Neuronal stem cell (in vitro differentiated cells): Measurements from ENCODE around the gene GFRA4.

Experiments
- DNase-seq: peaks from one replicate; pipeline ENCODE4 v3.0.0-alpha.2; 2013; ENCODE audit warnings: low spot score
- H2AFZ ChIP-seq: one replicate; pipeline ENCODE4 v1.6.1; 2013; ENCODE audit warnings: mild to moderate bottlenecking, low read length, inconsistent platforms
- H2AK5ac ChIP-seq: 2 replicates; pipeline ENCODE4 v1.6.1; 2013; ENCODE audit warnings: low read depth, mild to moderate bottlenecking, inconsistent platforms, low read length, moderate library complexity, mixed read lengths
- H2BK120ac ChIP-seq: 2 replicates; pipeline ENCODE4 v1.6.1; 2013; ENCODE audit warnings: low read depth, mild to moderate bottlenecking, inconsistent platforms, low read length, moderate library complexity, mixed read lengths
- H2BK12ac ChIP-seq: one replicate; pipeline ENCODE4 v1.6.1; 2013; ENCODE audit warnings: low read length, inconsistent platforms
- H2BK15ac ChIP-seq: 2 replicates; pipeline ENCODE4 v1.6.1; 2013; ENCODE audit warnings: mild to moderate bottlenecking, low read length, inconsistent platforms, mixed read lengths
- H2BK5ac ChIP-seq: one replicate; pipeline ENCODE4 v1.6.1; 2013; ENCODE audit warnings: inconsistent platforms, mild to moderate bottlenecking, low read length, moderate library complexity
- H3K14ac ChIP-seq: one replicate; pipeline ENCODE4 v1.6.1; 2013; ENCODE audit warnings: low read length, inconsistent platforms
- H3K18ac ChIP-seq: 2 replicates; pipeline ENCODE4 v1.6.1; 2013; ENCODE audit warnings: low read length, inconsistent platforms
- H3K23ac ChIP-seq: 2 replicates; pipeline ENCODE4 v1.6.1; 2013; ENCODE audit warnings: low read depth, mild to moderate bottlenecking, mixed read lengths, low read length, inconsistent platforms; ENCODE audit not compliant: poor library complexity
- H3K27ac ChIP-seq: replicated peaks from 3 replicates; pipeline ENCODE4 v1.5.1; 2013; ENCODE audit warnings: low read length, inconsistent platforms
- H3K27me3 ChIP-seq, 3 experiments: 2 replicates each; pipeline ENCODE4 v1.6.1; 2013; ENCODE audit warnings: low read length in 3 of 3, mild to moderate bottlenecking in 2 of 3, inconsistent platforms in 1 of 3, low read depth in 1 of 3, mixed read lengths in 1 of 3, moderate library complexity in 1 of 3; ENCODE audit not compliant: control insufficient read depth in 3 of 3, insufficient read depth in 3 of 3
- H3K36me3 ChIP-seq, 2 donors: replicated peaks in 1 of 2; 2 replicates each; pipeline ENCODE4 v1.6.1; 2013; ENCODE audit warnings: low read length in 2 of 2; ENCODE audit not compliant: control insufficient read depth in 2 of 2, insufficient read depth in 2 of 2
- H3K4ac ChIP-seq: 2 replicates; pipeline ENCODE4 v1.6.1; 2013; ENCODE audit warnings: inconsistent platforms, mild to moderate bottlenecking, low read length, moderate library complexity
- H3K4me1 ChIP-seq, 2 donors: 1 replicate in 1 of 2; 2 replicates in 1 of 2; pipeline ENCODE4 v1.6.1; 2013; ENCODE audit warnings: low read length in 2 of 2, low read depth in 1 of 2; ENCODE audit not compliant: control insufficient read depth in 2 of 2, insufficient read depth in 1 of 2
- H3K4me2 ChIP-seq: one replicate; pipeline ENCODE4 v1.6.1; 2013; ENCODE audit warnings: mild to moderate bottlenecking, low read length, inconsistent platforms; ENCODE audit not compliant: insufficient read depth, poor library complexity, severe bottlenecking
- H3K4me3 ChIP-seq, 2 donors: 2 replicates each; pipeline ENCODE4 v1.5.1; 2013; ENCODE audit warnings: low read length in 2 of 2, mild to moderate bottlenecking in 2 of 2, inconsistent platforms in 1 of 2, moderate library complexity in 1 of 2
- H3K79me1 ChIP-seq: one replicate; pipeline ENCODE4 v1.6.1; 2013; ENCODE audit warnings: low read depth, mild to moderate bottlenecking, inconsistent platforms, low read length, moderate library complexity
- H3K9ac ChIP-seq: one replicate; pipeline ENCODE4 v1.6.1; 2013; ENCODE audit warnings: mild to moderate bottlenecking, low read depth, low read length, inconsistent platforms; ENCODE audit not compliant: poor library complexity
- H3K9me3 ChIP-seq, 2 donors: replicated peaks in 1 of 2; 2 replicates each; pipeline versions ENCODE3 to v1.6.1; 2013; ENCODE audit warnings: low read length in 2 of 2, mild to moderate bottlenecking in 2 of 2, inconsistent platforms in 1 of 2, low read depth in 1 of 2, mixed read lengths in 1 of 2, moderate library complexity in 1 of 2; ENCODE audit not compliant: control insufficient read depth in 2 of 2, insufficient read depth in 1 of 2
- H4K8ac ChIP-seq: one replicate; pipeline ENCODE4 v1.6.1; 2013; ENCODE audit warnings: low read depth, mild to moderate bottlenecking, inconsistent platforms, low read length, moderate library complexity
- H4K91ac ChIP-seq: one replicate; pipeline ENCODE4 v1.6.1; 2013; ENCODE audit warnings: low read length, low read depth, mild to moderate bottlenecking, inconsistent platforms; ENCODE audit not compliant: poor library complexity
- WGBS, 2 donors: extraction: QIAGEN DNeasy Blood & Tissue Kit; methylation state at CpG; one replicate each; pipeline ENCODE4 v1.1.7; 2013; ENCODE audit warnings: missing lambda C conversion rate in 2 of 2, mixed read lengths in 1 of 2; ENCODE audit not compliant: insufficient read length in 2 of 2, insufficient replicate concordance in 1 of 2; ENCODE audit errors: extremely low coverage in 2 of 2; 5-methylcytosine and 5-hydroxymethylcytosine counted together

Gene GFRA4

DNA sequence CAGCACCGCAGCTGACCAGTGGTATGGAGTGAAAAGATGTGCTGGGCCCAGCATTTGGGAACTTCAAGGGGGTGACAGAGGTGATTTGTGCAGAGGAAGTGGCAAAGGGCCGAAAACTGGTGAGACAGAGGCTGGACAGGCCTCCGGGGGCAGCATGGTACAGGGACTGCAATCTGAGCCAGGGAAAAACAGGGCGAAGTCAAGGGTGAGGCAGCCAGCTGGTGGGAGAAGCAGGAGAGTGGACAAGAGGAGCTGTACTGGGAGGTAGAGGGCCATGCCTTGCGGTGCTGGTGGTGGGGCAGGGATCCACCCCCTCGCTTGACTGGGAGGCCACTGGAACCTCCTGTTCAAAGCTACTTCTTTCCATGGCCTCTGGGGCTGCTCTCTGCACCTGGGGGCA, 7.3 kb upstream of the GFRA4 start:
- H3K9ac ChIP-seq = no peak overlapping the region
- H2AFZ ChIP-seq = peak overlapping the region; percentile 63
- peak overlapping the region; percentile 15 for H3K18ac ChIP-seq
- no peak for DNase-seq
- H4K91ac ChIP-seq = no peak overlapping the region
- WGBS, 2 donors = no CpG with 5 or more reads among the region's 6 CpGs
- H3K4me1 ChIP-seq = peaks cover 0 to 2% of the 10 kb centered on the region in 2 donors
- H3K4me3 ChIP-seq = no peak overlapping the region
- H2AK5ac ChIP-seq = no peak overlapping the region
- no peak overlapping the region for H2BK12ac ChIP-seq
- H3K27ac ChIP-seq = no peak overlapping the region
- H3K36me3 ChIP-seq = no peaks in the 10 kb centered on the region
- H2BK5ac ChIP-seq = no peak overlapping the region
- no peak overlapping the region for H3K4me2 ChIP-seq
- H2BK15ac ChIP-seq = no peak overlapping the region
- H3K14ac ChIP-seq = no peak overlapping the region
- H3K79me1 ChIP-seq = no peaks in the 10 kb centered on the region
- H3K27me3 ChIP-seq = peaks cover 5 to 68% (median 39%) of the 10 kb centered on the region in 3 experiments
- H4K8ac ChIP-seq = no peak overlapping the region
- no peak overlapping the region for H3K4ac ChIP-seq
- no peaks in the 10 kb centered on the region for H3K9me3 ChIP-seq
- no peak overlapping the region for H3K23ac ChIP-seq
- no peak overlapping the region for H2BK120ac ChIP-seq

- H2BK12ac ChIP-seq = no peak overlapping the region
- no peak overlapping the region for H2BK15ac ChIP-seq
- no peak overlapping the region for H3K9ac ChIP-seq
- peaks cover 0 to 2% of the 10 kb centered on the region in 2 donors for H3K4me1 ChIP-seq
- H3K4ac ChIP-seq = no peak overlapping the region
- H3K27ac ChIP-seq = no peak overlapping the region
- no peak overlapping the region for H4K8ac ChIP-seq
- H2BK120ac ChIP-seq = no peak overlapping the region
- no peaks in the 10 kb centered on the region for H3K9me3 ChIP-seq
- H3K4me3 ChIP-seq = no peak overlapping the region
- no peak overlapping the region for H4K91ac ChIP-seq
- H3K27me3 ChIP-seq = peaks cover 5 to 61% (median 34%) of the 10 kb centered on the region in 3 experiments
- no peak overlapping the region for H3K23ac ChIP-seq
- no peak for DNase-seq
- no peak overlapping the region for H2BK5ac ChIP-seq
- H3K36me3 ChIP-seq = no peaks in the 10 kb centered on the region
- H2AFZ ChIP-seq = peak overlapping the region; percentile 63
- no CpG with 5 or more reads among the region's 13 CpGs for WGBS, 2 donors
- no peak overlapping the region for H3K14ac ChIP-seq
- H3K18ac ChIP-seq = peak overlapping the region; percentile 1
- no peak overlapping the region for H3K4me2 ChIP-seq
- peak overlapping the region; percentile 1 for H2AK5ac ChIP-seq
- no peaks in the 10 kb centered on the region for H3K79me1 ChIP-seq
Measured at GRCh38 chr20:3669710-3670367, 6.6 kb upstream of the GFRA4 start.

GRCh38 chr20:3667434-3668037, 4.3 kb upstream of the GFRA4 start:
- H3K18ac ChIP-seq = no peak overlapping the region
- H3K4me1 ChIP-seq = no peaks in the 10 kb centered on the region
- no CpG with 5 or more reads among the region's 8 CpGs for WGBS, 2 donors
- H3K4me3 ChIP-seq = no peak overlapping the region
- H2BK12ac ChIP-seq = no peak overlapping the region
- H3K4me2 ChIP-seq = no peak overlapping the region
- no peaks in the 10 kb centered on the region for H3K36me3 ChIP-seq
- H3K27me3 ChIP-seq = peaks cover 0 to 48% (median 15%) of the 10 kb centered on the region in 3 experiments
- H2BK15ac ChIP-seq = no peak overlapping the region
- no peak overlapping the region for H4K8ac ChIP-seq
- H3K79me1 ChIP-seq = no peaks in the 10 kb centered on the region
- H3K9me3 ChIP-seq = no peaks in the 10 kb centered on the region
- no peak overlapping the region for H2AFZ ChIP-seq
- H3K23ac ChIP-seq = peak overlapping the region; percentile 80
- no peak overlapping the region for H2BK5ac ChIP-seq
- no peak for DNase-seq
- H3K14ac ChIP-seq = no peak overlapping the region
- H3K4ac ChIP-seq = no peak overlapping the region
- H2AK5ac ChIP-seq = peak overlapping the region; percentile 35
- H3K27ac ChIP-seq = no peak overlapping the region
- H4K91ac ChIP-seq = no peak overlapping the region
- peak overlapping the region; percentile 8 for H2BK120ac ChIP-seq
- H3K9ac ChIP-seq = no peak overlapping the region

DNA sequence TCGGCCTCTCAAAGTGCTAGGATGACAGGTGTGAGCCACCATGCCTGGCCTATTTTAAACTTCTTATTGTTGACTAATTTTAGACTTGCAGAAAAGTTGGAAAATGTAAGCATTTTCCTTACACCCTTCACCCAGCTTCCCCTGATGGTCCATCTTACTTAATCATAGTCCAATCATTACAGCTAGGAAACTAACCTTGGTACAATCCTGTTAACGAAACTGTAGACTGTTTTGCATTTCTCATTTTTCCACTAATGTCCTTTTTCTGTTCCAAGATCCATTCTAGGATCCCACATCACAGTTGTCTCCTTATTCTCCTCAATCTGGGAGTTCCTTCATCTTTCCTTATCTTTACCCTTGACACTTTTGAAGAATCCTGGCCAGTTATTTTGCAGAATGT, 659 bp upstream of the GFRA4 start:
- Histone ChIP-seq H3K27ac (no peak overlapping the region), H3K79me1 (no peaks in the 10 kb centered on the region), H3K4me1 (peaks cover under 1 to 5% of the 10 kb centered on the region in 2 donors), H2BK120ac (no peak overlapping the region), H2AK5ac (no peak overlapping the region), H2BK5ac (no peak overlapping the region), H3K9ac (no peak overlapping the region), H3K9me3 (peaks cover 0 to 3% of the 10 kb centered on the region in 2 donors), H4K8ac (no peak overlapping the region), H3K18ac (no peak overlapping the region), H3K36me3 (no peaks in the 10 kb centered on the region), H3K4me2 (no peak overlapping the region), H2BK12ac (no peak overlapping the region), H3K27me3 (peaks cover 0 to 25% (median 15%) of the 10 kb centered on the region in 3 experiments), H4K91ac (no peak overlapping the region), H2BK15ac (no peak overlapping the region), H2AFZ (no peak overlapping the region), H3K4ac (no peak overlapping the region), H3K4me3 (no peak overlapping the region), H3K14ac (no peak overlapping the region), H3K23ac (no peak overlapping the region)
- DNase-seq = no peak
- no CpG with 5 or more reads among the region's 2 CpGs for WGBS, 2 donors
